ENCODE measurements around the gene TMEM121. TPM values are rescaled to one million over a fixed set of nuclear protein-coding genes. Genes with fewer than 3 reads are reported as not detected.
A peak's percentile ranks its signal among the peaks of the same experiment; 100 is the strongest.

Gene TMEM121
- polyA plus RNA-seq, 1 donor (not counting 4 experiments of a cell fraction or from before 2014, with no cell fraction given): 0.18 TPM

DNA sequence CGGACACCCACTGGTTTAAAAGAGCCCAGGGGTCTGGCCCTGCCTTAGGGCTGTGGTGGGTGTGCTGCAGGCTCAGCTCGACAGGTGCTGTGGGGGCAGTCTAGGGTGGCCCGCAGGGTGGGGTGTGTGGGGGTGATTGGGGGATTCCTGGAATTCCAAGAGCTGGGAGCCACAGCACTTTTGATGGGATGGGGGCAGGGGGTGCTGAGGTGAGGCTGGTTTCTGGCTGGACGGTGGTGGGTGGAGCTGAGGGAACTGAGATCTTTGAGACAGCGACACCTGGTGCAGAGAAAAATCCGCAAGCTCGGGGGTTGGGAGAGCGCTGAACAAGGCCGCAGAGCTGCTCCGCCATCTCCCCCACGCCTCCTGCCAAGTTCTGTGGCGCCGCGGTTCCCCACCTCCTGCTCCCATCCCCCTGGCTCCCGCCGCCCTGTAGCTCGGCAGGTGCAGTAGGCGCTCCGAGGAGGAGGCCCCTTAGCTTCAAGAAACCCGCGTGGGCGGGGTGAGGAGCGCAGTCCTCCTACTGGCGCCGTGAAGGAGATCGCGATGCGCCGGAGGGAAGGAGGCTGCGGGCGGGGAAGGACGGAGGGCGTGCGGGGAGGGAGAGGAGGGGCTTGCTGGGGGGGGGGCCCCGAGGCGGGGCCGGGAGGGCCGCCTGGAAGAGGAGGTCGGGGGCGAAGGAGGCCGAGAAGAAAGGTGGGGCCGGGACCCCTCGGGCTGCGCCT lies 36.7 kb upstream of the TMEM121 start:
- Histone ChIP-seq H3K27me3 (ENCODE audit: control insufficient read depth, extremely low read depth, insufficient read depth, low read length) (peaks cover 34% of the 10 kb centered on the region), H3K4me3 (ENCODE audit: control insufficient read depth in 2 of 3, extremely low read depth in 1 of 3, insufficient read depth in 2 of 3, low read depth in 1 of 3, low read length in 3 of 3) (peak overlapping the region; percentile 64 to 68 (median 68)), H3K9me3 (ENCODE audit: control insufficient read depth, low read depth, low read length) (no peaks in the 10 kb centered on the region), H2AFZ (ENCODE audit: control insufficient read depth, low read length) (peak overlapping the region; percentile 79), H4K20me1 (ENCODE audit: control insufficient read depth, extremely low read depth, insufficient read depth, low read length) (peaks cover 5% of the 10 kb centered on the region), H3K27ac (ENCODE audit: control insufficient read depth, insufficient read depth, low read length) (peak overlapping the region; percentile 60), H3K4me1 (ENCODE audit: control insufficient read depth, extremely low read depth, insufficient read depth, low read length) (peaks cover 15% of the 10 kb centered on the region), H3K9ac (ENCODE audit: control insufficient read depth, extremely low read depth, insufficient read depth, low read length) (peak overlapping the region; percentile 83), H3K79me2 (ENCODE audit: control insufficient read depth, insufficient read depth, low read length) (no peaks in the 10 kb centered on the region), H3K4me2 (ENCODE audit: control insufficient read depth, extremely low read depth, insufficient read depth, low read depth, low read length) (peak overlapping the region; percentile 86), H3K36me3 (ENCODE audit: control insufficient read depth in 2 of 2, extremely low read depth in 1 of 2, insufficient read depth in 2 of 2, low read length in 2 of 2) (peaks cover 0 to 2% of the 10 kb centered on the region in 2 experiments), H3K9me1 (ENCODE audit: control insufficient read depth, extremely low read depth, insufficient read depth, low read length) (no peaks in the 10 kb centered on the region)
- FAIRE-seq (peak; percentile 76), DNase-seq (ENCODE audit: low read depth, low spot score) (no peak)
- dilution Hi-C loops (cut with MboI; ENCODE audit: extremely low pct_ligation_motif_present, low sequenced_read_pairs): no loop called here
- no peak for TF ChIP-seq EZH2 (IDR thresholded peaks at IDR 0.05; ENCODE audit: low read length)
- TF ChIP-seq, protein P1, sequence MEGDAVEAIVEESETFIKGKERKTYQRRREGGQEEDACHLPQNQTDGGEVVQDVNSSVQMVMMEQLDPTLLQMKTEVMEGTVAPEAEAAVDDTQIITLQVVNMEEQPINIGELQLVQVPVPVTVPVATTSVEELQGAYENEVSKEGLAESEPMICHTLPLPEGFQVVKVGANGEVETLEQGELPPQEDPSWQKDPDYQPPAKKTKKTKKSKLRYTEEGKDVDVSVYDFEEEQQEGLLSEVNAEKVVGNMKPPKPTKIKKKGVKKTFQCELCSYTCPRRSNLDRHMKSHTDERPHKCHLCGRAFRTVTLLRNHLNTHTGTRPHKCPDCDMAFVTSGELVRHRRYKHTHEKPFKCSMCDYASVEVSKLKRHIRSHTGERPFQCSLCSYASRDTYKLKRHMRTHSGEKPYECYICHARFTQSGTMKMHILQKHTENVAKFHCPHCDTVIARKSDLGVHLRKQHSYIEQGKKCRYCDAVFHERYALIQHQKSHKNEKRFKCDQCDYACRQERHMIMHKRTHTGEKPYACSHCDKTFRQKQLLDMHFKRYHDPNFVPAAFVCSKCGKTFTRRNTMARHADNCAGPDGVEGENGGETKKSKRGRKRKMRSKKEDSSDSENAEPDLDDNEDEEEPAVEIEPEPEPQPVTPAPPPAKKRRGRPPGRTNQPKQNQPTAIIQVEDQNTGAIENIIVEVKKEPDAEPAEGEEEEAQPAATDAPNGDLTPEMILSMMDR (optimal IDR thresholded peaks at IDR 0.05 in 1 of 3, IDR thresholded peaks at IDR 0.05 in 1 of 3, conservative IDR thresholded peaks at IDR 0.05 in 1 of 3; ENCODE audit: extremely low read depth in 1 of 3, insufficient read depth in 2 of 3, low read length in 3 of 3): peak in 2 of 3 experiments; percentile 68 to 87

DNA sequence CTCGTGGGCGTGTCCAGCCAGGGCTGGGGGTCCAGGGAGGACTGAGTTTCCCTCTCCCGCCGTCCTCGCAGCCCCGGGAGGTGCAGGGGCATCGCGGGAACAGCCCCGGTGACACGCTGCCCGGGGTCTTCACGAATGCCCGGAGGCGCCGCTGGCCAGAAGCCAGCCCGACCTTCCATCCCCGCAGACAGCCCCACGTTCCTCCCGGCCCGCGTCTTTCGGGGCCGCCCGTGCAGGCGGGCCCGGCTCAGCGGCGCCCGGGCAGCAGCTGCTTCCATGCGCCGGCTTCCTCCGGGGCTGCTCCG lies 36.2 kb upstream of the TMEM121 start:
- Histone ChIP-seq H3K9me3 (ENCODE audit: control insufficient read depth, low read depth, low read length) (no peaks in the 10 kb centered on the region), H4K20me1 (ENCODE audit: control insufficient read depth, extremely low read depth, insufficient read depth, low read length) (peaks cover 5% of the 10 kb centered on the region), H3K27ac (ENCODE audit: control insufficient read depth, insufficient read depth, low read length) (peak overlapping the region; percentile 60), H3K9me1 (ENCODE audit: control insufficient read depth, extremely low read depth, insufficient read depth, low read length) (no peaks in the 10 kb centered on the region), H3K4me2 (ENCODE audit: control insufficient read depth, extremely low read depth, insufficient read depth, low read depth, low read length) (peak overlapping the region; percentile 86), H3K79me2 (ENCODE audit: control insufficient read depth, insufficient read depth, low read length) (no peaks in the 10 kb centered on the region), H3K36me3 (ENCODE audit: control insufficient read depth in 2 of 2, extremely low read depth in 1 of 2, insufficient read depth in 2 of 2, low read length in 2 of 2) (peaks cover 0 to 2% of the 10 kb centered on the region in 2 experiments), H2AFZ (ENCODE audit: control insufficient read depth, low read length) (peak overlapping the region; percentile 9), H3K27me3 (ENCODE audit: control insufficient read depth, extremely low read depth, insufficient read depth, low read length) (peaks cover 28% of the 10 kb centered on the region), H3K4me3 (ENCODE audit: control insufficient read depth in 2 of 3, extremely low read depth in 1 of 3, insufficient read depth in 2 of 3, low read depth in 1 of 3, low read length in 3 of 3) (peak overlapping the region; percentile 63 to 68 (median 64)), H3K4me1 (ENCODE audit: control insufficient read depth, extremely low read depth, insufficient read depth, low read length) (peaks cover 15% of the 10 kb centered on the region), H3K9ac (ENCODE audit: control insufficient read depth, extremely low read depth, insufficient read depth, low read length) (peak overlapping the region; percentile 83)
- DNase-seq (ENCODE audit: low read depth, low spot score) (no peak), FAIRE-seq (no peak)
- dilution Hi-C loops (cut with MboI; ENCODE audit: extremely low pct_ligation_motif_present, low sequenced_read_pairs): no loop called here
- TF ChIP-seq EZH2 (IDR thresholded peaks at IDR 0.05; ENCODE audit: low read length): no peak
- TF ChIP-seq, protein P1 (optimal IDR thresholded peaks at IDR 0.05 in 1 of 3, IDR thresholded peaks at IDR 0.05 in 1 of 3, conservative IDR thresholded peaks at IDR 0.05 in 1 of 3; ENCODE audit: extremely low read depth in 1 of 3, insufficient read depth in 2 of 3, low read length in 3 of 3): no peak

Measured in keratinocyte (primary cell).